Stimulated activated CD4-positive, alpha-beta T cell treated with anti-CD3 and anti-CD28 coated beads, Interleukin-1b, Interleukin-23, amount 100 ng/mL, for 48 hours (primary cell): Measurements from ENCODE around the gene PUM1.
A peak's percentile ranks its signal among the peaks of the same experiment; 100 is the strongest.

ENCODE experiments used
- DNase-seq: peaks from one replicate; pipeline ENCODE4 v3.0.0-alpha.2; 2020

Gene PUM1

DNA sequence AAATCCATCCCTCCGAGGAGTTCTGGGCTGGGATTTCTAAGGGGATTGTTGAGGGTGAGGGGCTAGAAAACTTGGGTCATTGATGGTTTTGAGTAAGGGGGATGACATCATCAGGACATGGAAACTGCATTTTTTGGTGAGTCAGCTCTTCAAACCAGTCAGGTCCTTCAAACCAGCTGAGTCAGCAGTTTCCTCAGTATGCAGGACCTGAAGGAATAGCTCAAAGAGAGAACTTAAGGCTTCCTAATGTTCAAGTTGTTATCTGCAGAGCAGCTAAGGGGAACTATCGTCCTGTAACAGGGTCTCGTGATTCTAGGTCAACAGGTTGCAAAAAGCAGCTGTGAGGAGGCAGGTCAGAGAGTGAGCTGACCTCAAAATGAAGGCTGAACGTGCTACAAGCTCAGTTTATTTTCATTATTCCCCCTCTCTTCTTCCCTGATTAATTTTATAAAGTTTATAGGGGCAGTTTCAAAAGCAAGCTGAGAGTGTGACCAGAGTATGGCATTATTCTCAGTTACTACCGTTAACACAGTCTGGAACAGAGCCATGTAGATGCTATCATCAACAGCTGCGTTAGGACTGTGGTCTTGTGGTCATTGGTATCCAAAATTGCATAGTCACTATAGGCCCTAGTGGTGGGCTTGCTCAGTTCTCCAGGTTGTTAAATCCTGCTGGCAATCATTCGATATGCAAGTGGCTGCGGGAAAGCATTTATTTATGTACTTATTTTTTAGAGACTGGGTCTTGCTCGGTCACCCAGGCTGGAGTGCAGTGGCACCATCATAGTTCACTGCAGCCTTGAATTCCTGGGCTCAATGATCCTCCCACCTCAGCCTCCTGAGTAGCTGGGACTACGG is 146.3 kb downstream of the PUM1 start:
- no peak for DNase-seq

DNA sequence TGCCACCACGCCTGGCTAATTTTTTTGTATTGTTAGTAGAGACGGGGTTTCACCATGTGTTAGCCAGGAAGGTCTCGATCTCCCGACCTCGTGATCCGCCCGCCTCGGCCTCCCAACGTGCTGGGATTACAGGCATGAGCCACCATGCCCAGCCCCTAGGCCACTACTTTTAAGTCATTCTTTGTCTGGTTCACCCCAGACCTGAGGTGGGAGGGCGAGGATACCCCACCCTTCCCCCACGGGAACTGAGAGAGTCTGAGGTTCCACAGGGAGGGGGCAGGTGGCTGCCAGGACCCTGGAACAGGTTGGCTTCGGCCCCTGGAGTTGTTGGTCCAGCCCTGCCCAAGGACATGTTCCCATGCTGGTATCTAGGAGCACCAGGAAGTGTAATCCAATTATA is 149.2 kb downstream of the PUM1 start:
- no peak for DNase-seq

DNA sequence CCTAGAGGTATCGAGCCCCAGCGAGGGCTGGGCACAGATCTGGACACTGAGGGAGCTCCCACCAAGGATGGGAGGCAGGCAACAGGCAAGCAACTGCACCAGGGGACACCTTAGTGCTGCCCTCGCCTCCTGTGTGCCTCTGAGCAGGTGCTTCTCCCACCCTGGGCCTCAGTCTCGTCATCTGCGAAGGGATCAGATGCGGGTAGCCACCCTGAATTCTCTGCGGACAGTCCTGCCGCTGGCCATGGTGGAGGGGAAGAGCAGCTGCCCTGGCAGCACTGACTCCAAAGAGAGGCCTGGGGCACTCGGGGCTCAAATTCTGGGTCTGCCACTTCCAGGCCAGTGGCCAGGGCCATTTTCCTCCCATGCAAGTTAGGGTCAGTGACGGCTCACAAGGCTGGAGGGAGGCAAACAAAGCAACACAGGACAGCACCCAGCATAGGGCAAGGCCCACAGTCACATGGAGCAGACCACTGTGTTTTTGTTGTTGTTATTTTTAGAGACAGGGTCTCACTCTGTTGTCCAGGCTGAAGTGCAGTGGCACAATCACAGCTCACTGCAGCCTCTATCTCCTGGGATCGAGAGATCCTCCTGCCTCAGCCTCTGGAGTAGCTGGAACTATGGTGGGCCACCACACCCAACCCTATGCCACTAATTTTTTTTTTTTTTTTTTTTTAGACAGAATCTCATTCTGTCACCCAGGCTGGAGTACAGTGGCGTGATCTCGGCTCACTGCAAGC is 149.9 kb downstream of the PUM1 start:
- DNase-seq, result no peak

DNA sequence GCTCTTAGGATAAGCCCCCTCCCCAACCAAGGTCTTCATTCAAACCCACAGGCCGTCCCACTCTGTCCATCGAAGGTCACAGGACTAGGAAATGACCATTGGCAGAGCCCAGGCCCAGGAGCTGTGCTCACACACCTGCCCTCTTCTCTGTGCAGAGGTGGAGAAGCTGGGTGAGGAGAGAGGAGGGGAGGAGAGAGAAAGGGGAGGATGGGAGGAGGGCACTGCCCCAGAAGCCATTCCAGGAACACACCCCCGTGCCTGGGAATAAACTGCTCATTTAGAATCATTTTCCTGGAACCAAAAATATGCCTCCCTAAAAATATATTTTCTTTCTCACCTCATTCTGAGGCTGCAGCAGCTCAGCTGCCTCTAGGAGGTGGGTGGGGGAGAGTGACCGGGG is 150.6 kb downstream of the PUM1 start:
- no peak for DNase-seq

- no peak for DNase-seq
These were observed 151.0 kb downstream of the PUM1 start for GRCh38 chr1:30914587-30914922.

DNA sequence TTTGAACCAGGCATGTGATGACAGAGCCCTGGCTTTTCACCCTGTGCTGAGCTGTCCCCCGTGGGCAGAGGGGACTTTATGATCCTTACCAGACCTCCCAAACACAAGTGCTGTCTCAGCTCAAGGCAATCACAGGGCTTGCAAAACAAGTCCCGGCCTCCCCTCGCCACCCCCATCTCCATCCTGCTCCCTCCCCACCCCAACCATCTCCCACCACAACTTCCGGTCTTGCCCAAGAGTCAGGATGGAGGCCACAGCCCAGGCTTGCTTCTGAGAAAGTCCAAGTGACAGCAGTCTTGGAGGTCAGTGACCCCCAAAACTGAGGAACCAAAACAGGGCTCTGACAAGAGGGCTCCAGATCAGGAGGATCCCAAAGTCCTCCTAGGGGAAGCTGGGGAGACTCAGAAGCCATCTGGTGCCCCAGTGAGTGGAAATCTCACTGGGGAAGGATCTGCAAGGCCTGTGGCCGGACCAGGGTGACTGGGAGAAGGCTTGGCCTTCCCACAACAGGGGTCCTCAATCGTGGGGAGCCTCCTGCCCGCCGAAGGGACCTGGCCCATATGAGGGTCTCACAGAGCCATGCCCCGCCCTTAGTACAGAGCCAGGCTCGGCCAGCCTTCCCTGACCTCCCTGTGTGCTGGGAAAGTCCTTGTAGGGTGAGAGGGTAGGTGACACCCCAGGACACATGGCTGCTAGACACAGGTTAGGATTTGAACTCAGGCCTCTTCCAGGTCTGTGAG is 152.4 kb downstream of the PUM1 start:
- DNase-seq, result no peak

DNA sequence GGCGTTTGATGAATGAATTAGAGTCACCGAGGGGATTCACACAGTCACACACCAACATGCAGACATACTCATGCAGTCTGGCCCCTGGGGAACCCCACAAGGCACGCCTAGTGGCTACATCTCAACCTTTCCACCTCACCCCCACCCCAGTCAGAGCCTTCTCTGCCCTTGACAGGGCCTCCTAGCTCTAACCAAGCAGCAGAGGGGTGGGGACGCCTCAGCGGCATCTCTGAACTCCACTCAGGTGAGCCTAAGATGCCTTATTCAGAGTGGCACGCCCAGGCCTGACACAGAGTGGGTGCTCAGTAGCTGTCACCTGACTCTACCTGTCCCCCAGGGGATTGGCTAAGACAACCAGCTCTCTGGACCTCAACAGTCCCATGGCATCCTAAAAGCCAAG is 153.3 kb downstream of the PUM1 start:
- no peak for DNase-seq

DNA sequence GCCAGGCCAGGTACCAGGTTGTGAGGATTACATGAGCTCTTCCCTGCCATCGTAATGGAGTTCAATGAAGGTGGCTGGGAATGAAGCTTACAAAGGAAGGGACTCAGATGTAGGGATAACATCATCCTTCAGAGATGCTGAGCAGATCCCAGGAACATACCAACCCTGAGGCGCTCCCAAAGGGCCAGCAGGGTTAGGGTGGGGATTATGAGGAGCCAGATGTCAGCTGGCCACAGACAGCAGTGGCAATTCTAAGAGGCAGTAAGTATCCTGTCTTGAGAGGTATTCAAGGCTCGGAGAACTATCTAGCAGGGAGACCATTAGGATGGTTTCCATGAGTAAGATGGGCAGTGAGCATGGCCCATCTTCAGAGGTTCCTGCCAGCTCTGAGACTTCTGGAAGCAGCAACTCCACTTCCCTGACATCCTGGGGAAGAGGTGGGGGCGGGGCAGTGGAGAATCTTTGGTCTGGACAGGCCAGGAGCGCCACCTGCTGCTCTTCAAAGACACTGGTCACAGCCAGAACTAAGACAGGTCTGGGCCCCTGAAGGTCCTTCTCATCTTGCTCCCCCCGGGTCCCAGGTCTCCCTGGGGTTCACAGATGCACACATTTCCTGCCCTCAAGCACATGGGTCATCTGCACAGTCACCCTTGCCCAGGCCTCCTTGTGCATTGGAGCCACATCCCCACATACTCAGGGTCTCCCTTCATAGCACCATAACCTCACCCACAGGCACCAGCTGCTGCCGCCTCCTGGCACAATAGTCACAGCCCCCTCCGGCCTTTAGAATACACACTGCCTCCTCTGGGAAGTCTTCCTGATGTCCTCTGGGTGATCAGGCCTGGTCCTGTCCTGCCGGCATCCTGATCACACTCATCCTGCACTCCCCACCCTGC is 154.2 kb downstream of the PUM1 start:
- DNase-seq, result peak; percentile 46

DNA sequence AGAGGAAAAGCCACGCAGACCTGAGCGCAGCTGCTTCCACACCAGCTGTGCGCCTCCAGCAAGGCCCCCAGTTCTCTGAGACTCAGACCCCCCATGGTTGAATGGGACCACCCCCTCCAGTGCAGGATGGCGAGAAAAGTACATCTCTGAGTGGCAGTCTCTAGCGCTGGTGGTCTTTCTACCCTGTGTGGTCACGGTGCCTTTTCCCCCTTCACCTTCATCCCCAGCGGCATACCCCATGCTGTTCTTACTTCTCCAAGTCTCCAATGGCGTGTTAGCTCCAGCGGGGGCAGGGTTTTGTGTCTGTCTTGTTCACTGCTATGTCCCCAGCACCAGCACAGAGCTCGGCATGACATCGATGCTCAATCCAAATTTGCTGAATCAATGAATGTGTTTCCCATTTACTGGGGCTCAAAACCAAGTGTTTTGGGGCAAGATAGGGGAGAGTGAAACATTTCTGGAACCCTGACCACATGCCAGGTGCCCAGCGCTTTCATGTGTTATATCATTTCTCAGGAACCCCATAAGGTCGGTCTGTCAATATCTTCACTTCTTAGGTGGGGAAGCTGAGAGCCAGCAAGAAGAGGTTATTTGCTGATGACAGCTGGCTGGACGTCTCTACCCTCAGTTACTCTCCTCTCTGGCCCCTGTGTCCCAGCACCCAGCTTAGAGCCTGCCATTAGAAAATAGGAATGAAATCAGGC is 156.0 kb downstream of the PUM1 start:
- no peak for DNase-seq

DNA sequence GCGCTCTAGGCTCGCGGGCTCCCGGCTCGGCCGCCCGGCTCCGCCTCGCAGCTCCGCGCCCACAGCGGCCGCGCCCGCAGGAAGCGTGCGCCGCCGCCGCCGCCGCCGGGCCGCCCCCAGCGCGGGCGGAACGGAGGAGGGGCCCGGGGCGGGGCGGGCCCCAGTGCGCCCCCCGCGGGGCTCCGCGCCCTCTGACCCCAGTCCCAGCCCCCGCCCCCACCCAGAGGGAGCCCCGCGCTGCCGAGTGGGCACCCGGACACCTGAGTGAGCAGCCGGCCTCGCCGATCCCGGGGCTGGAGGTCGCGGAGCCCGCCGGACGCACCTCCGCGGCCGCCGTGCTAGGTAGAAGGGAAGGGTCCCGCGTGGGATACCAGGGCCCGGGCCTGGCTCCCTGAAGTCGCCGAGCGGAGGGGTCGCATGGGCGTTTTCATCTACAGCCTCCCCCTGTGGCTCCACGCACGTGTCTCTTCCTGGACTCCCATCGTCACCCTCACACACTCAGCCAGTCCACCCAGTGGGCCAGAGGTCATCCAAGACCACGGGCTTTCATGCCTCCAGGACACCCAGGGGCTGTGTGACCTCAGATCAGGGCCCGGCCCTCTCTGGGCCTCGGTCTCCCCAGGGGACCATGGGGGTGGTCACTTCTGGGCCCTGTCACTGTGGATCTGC is 156.7 kb downstream of the PUM1 start, which contains the start of gene SDC3:
Gene SDC3, minus strand, starts transcription at position 63 of the 669 bp plus-strand sequence. CDS start 172 bp downstream, outside the sequence.
- no peak for DNase-seq

- DNase-seq, result no peak
These were observed 157.2 kb downstream of the PUM1 start for GRCh38 chr1:30908316-30908695.

- DNase-seq, result no peak
These were observed 157.8 kb downstream of the PUM1 start for GRCh38 chr1:30907481-30908315.

DNA sequence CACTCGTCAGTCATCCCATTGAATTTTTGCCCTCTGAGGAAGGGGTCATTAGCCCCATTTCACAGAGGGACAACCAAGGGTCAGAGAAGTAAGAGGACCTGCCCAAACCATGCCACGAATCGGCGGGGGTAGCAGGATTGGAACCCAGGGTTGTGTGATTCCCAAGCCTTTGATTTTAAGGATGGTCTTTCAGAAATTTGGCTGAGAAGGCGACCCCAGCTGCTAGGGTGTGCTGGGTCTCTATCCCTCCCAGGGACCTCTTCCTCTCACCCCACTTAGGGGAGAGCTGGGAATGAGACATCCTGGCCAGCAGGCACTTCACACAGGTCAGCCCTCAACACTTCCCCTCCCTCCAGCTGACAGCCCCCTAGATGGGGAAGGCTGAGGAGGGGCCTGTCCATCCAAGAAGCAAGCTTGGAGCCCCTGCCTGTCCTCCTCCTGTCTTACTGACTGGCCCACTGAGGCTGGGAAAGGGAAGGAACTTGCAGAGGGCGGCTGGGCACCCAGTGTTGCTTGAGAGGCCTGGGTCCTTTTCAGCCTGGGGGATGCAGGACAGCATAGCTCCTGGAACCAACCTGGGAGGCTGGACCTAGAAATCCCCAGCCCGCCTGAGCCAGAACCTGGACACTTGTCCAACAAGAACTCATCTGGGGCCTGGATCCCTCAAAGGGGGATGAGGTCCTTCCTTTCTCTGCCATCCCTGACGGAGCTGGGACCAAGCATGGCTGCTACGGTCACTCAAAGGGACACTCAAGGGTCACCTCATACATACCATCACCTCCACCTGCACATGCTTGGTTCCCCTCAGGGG is 158.7 kb downstream of the PUM1 start:
- DNase-seq, result no peak

GRCh38 chr1:30905916-30906620 is 159.4 kb downstream of the PUM1 start:
- DNase-seq, result no peak

DNA sequence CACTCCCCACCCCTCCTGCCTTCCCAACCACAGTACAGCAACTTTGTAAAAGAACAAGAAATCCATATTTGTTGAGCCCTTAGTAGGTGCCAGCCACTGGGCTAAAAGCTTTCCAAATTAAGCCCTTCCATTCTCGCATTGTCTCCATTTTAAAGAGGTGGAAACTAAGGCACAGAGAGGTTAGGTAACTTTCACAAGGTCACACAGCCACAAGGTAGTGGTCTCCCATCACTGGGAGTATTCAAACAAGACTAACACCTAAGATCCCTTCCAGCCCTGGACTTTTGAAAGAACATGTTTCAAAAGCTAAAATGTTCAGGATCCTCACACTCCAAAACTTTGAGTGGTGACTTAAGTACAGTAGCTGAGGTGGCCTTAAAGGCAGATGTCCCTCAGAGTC is 160.1 kb downstream of the PUM1 start:
- no peak for DNase-seq

- no peak for DNase-seq
These were observed 160.6 kb downstream of the PUM1 start for GRCh38 chr1:30904962-30905335.

- no peak for DNase-seq
These were observed 161.1 kb downstream of the PUM1 start for GRCh38 chr1:30904191-30904961.
